ENCODE results near the gene RIN3. TPM values are rescaled to one million over a fixed set of nuclear protein-coding genes. Genes with fewer than 3 reads are reported as not detected.
A peak's percentile ranks its signal among the peaks of the same experiment; 100 is the strongest.

Gene RIN3
- total and polyA plus RNA-seq, 10 of the 15 experiments (the other 5 are each of a cell fraction or from before 2014, with no cell fraction given), result 0.91 to 23.3 (median 6.3) TPM

- TF ChIP-seq, protein P1, sequence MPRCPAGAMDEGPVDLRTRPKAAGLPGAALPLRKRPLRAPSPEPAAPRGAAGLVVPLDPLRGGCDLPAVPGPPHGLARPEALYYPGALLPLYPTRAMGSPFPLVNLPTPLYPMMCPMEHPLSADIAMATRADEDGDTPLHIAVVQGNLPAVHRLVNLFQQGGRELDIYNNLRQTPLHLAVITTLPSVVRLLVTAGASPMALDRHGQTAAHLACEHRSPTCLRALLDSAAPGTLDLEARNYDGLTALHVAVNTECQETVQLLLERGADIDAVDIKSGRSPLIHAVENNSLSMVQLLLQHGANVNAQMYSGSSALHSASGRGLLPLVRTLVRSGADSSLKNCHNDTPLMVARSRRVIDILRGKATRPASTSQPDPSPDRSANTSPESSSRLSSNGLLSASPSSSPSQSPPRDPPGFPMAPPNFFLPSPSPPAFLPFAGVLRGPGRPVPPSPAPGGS (IDR thresholded peaks at IDR 0.05; ENCODE audit: borderline replicate concordance, insufficient read depth, low read depth, low read length, poor library complexity, severe bottlenecking), result peak; percentile 71
- TF ChIP-seq EED (IDR thresholded peaks at IDR 0.05; ENCODE audit: low read depth) (peak; percentile 90), ATF7 (IDR thresholded peaks at IDR 0.05; ENCODE audit: low read depth) (peak; percentile 67), KAT2A (conservative IDR thresholded peaks at IDR 0.05; ENCODE audit: control insufficient read depth, low read depth, low read length) (no peak), LARP7 (IDR thresholded peaks at IDR 0.05) (peak; percentile 16; the same call in 1 of the 2 replicates), PAX5 (IDR thresholded peaks at IDR 0.05; ENCODE audit: borderline replicate concordance, low read depth, low read length) (peak; percentile 68; the same call in 1 of the 2 replicates), REST (IDR thresholded peaks at IDR 0.05; ENCODE audit: low read depth, low read length) (no peak), TBL1XR1 (IDR thresholded peaks at IDR 0.05; ENCODE audit: low read depth, low read length) (peak; percentile 65; the same call in 1 of the 2 replicates), NFYB (IDR thresholded peaks at IDR 0.05; ENCODE audit: insufficient read depth, low read depth, low read length) (peak; percentile 28; the same call in 1 of the 2 replicates), FOXM1 (IDR thresholded peaks at IDR 0.05; ENCODE audit: low read depth, low read length) (peak; percentile 91), MXI1 (IDR thresholded peaks at IDR 0.05; ENCODE audit: low read depth, low read length) (no peak), SMC3 (IDR thresholded peaks at IDR 0.05; ENCODE audit: borderline replicate concordance, low read length) (0 out of 2 replicates have a peak, but pooled peaks have one; percentile 8), PAX8 (IDR thresholded peaks at IDR 0.05) (0 out of 2 replicates have a peak, but pooled peaks have one; percentile 61), HSF1 (IDR thresholded peaks at IDR 0.05; ENCODE audit: low read depth, low read length) (no peak), MTA2 (IDR thresholded peaks at IDR 0.05; ENCODE audit: low read depth) (peak; percentile 82), CBX5 (IDR thresholded peaks at IDR 0.05; ENCODE audit: low read depth) (0 out of 2 replicates have a peak, but pooled peaks have one; percentile 36), JUNB (IDR thresholded peaks at IDR 0.05) (peak; percentile 78)
- TF ChIP-seq, protein P2, sequence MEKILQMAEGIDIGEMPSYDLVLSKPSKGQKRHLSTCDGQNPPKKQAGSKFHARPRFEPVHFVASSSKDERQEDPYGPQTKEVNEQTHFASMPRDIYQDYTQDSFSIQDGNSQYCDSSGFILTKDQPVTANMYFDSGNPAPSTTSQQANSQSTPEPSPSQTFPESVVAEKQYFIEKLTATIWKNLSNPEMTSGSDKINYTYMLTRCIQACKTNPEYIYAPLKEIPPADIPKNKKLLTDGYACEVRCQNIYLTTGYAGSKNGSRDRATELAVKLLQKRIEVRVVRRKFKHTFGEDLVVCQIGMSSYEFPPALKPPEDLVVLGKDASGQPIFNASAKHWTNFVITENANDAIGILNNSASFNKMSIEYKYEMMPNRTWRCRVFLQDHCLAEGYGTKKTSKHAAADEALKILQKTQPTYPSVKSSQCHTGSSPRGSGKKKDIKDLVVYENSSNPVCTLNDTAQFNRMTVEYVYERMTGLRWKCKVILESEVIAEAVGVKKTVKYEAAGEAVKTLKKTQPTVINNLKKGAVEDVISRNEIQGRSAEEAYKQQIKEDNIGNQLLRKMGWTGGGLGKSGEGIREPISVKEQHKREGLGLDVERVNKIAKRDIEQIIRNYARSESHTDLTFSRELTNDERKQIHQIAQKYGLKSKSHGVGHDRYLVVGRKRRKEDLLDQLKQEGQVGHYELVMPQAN (conservative IDR thresholded peaks at IDR 0.05), result 0 out of 2 replicates have a peak, but pooled peaks have one; percentile 14
- TF ChIP-seq, protein P3, sequence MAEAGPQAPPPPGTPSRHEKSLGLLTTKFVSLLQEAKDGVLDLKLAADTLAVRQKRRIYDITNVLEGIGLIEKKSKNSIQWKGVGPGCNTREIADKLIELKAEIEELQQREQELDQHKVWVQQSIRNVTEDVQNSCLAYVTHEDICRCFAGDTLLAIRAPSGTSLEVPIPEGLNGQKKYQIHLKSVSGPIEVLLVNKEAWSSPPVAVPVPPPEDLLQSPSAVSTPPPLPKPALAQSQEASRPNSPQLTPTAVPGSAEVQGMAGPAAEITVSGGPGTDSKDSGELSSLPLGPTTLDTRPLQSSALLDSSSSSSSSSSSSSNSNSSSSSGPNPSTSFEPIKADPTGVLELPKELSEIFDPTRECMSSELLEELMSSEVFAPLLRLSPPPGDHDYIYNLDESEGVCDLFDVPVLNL (IDR thresholded peaks at IDR 0.05; ENCODE audit: low read depth, low read length), result no peak
These were observed 72.7 kb downstream of the RIN3 start (continued) for GRCh38 chr14:92585981-92586937.
